GM12892 (cell line): ENCODE results near the gene OCIAD1. TPM values are rescaled to one million over a fixed set of nuclear protein-coding genes. Genes with fewer than 3 reads are reported as not detected.

Experiments
- DNase-seq: peaks from one replicate; pipeline ENCODE4 v3.0.0; 2011; ENCODE audit not compliant: insufficient read length
- FAIRE-seq: peaks from 2 replicates; lab custom pipeline; 2011; peaks lifted over from hg19 to GRCh38; lab: Jason Lieb, UNC
- POLR2A ChIP-seq: IDR thresholded peaks from 2 replicates; pipeline ENCODE4 v1.6.1; 2011; ENCODE audit warnings: low read depth, low read length, control low read depth
- POLR2AphosphoS5 ChIP-seq: IDR thresholded peaks from 2 replicates; pipeline ENCODE4 v1.6.1; 2011; ENCODE audit warnings: low read depth, low read length, control low read depth
- TAF1 ChIP-seq: IDR thresholded peaks from 2 replicates; pipeline ENCODE4 v1.6.1; 2011; ENCODE audit warnings: low read depth, mild to moderate bottlenecking, control low read depth, low read length, borderline replicate concordance
- polyA plus RNA-seq: library from polyadenylated mRNA; unstranded; fragments of >200 nt; gene quantifications from one replicate; pipeline ENCODE4 v1.2.1, GENCODE V29; 2012; ENCODE audit warnings: missing spikeins, inconsistent platforms; ENCODE audit not compliant: missing spikeins

The OCIAD1 gene, protein sequence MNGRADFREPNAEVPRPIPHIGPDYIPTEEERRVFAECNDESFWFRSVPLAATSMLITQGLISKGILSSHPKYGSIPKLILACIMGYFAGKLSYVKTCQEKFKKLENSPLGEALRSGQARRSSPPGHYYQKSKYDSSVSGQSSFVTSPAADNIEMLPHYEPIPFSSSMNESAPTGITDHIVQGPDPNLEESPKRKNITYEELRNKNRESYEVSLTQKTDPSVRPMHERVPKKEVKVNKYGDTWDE
- polyA plus RNA-seq = 121 TPM

DNA sequence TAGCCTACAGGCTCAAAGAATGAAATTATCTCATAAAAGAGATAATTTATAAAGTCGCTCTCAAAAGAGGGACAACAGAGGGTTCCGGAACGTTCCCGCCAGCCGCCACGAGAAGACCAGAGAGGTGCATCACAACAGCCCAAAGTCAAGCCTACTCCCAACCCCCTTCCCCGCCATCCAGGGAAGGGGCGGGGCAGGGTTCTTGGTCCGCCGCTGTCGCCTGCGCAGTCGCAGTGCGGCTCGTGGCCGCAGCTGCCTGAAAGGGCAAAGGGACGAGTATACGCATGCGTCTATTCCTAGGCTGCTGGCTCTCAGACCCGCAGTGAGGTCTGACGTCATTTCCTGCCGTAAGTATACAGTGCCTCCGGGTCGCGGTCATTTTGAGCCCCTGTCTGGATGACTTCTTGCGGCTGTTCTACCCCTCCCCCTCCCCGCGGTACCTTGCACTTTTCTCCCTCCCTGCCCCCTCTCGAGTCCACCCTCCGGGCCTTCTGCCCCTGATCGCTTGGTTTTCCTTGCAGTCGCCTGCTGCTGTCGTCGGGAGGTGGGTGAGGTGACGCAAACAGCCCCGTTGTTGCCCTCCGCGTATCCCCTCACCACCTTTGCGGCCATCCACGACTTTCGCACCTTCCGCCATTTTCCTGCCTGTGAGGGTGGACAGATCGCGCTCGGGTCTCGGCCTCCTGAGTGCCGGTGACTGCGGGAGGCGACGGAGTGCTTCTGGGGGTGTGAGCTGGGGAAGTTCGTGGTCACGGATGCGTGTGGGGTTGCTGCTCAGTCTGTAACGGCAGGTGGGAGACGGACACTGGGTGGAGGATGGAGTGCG, at the start of gene OCIAD1:
Gene OCIAD1 (plus strand): TSS at position 383 of the 826 bp plus-strand sequence. CDS start 1,537 bp downstream, outside the sequence.
- peak; percentile 78 for TF ChIP-seq POLR2AphosphoS5
- TF ChIP-seq TAF1 = peak; percentile 86
- peak; percentile 80 for TF ChIP-seq POLR2A
- peak; percentile 93 for DNase-seq
- peak; percentile 100 for FAIRE-seq

DNA sequence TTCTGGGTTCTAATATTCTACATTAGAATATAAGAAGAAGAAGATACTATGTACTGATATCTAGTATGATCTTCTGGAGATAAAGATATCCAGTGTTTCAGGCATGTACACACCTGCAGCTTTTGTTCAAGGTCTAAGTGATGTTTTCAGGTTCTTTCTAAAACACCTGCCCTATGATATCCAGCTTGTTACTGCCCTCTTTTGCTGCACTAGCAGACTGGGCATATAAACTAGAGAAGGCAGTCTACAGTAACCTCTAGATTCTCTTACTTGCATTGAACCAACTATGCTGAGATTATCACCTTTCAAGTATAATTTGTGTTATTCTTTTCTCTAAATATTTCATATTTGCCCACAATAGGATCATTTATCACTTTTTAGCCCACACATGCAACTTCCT, 48.9 kb upstream of the OCIAD1 start:
- TF ChIP-seq TAF1 (no peak), POLR2A (no peak), POLR2AphosphoS5 (no peak)
- FAIRE-seq (no peak), DNase-seq (no peak)

DNA sequence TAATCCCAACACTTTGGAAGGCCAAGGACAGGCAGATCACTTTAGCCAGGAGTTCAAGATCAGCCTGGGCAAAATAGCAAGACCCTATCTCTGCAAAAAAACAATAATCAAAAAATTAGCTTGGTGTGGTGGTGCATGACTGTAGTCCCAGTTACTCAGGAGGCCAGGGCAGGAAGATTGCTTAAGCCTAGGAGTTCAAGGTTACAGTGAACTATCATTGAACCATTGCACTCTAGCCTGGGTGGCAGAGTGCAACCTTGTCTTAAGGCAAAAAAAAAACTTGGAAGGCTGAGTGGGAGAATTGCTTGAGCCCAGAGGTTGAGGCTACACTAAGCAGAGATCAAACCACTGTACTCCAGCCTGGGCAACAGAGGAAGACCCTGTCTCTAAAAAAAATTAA, 45.6 kb upstream of the OCIAD1 start:
- TF ChIP-seq POLR2A = no peak
- TF ChIP-seq POLR2AphosphoS5 = no peak
- no peak for TF ChIP-seq TAF1
- no peak for DNase-seq
- no peak for FAIRE-seq

DNA sequence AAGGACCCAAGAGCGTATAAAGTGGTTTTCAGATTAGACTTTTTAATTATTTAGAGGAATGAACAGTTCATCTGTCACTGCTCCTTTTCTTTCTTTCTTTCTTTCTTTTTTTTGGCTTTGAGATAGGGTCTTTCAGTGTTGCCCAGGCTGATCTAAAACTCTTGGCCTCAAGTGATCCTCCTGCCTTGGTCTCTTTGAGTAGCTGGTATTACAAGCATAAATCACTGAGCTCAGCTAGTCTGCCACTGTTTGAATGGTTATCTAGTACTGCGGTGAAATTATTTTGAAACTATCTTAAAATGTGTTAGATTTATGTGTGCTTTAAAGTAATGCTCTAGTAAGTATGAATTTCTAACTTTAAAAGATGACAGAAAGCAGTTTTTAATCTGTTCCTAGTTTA, 44.3 kb upstream of the OCIAD1 start:
- no peak for DNase-seq
- TF ChIP-seq POLR2AphosphoS5 (no peak), POLR2A (no peak), TAF1 (no peak)
- no peak for FAIRE-seq

DNA sequence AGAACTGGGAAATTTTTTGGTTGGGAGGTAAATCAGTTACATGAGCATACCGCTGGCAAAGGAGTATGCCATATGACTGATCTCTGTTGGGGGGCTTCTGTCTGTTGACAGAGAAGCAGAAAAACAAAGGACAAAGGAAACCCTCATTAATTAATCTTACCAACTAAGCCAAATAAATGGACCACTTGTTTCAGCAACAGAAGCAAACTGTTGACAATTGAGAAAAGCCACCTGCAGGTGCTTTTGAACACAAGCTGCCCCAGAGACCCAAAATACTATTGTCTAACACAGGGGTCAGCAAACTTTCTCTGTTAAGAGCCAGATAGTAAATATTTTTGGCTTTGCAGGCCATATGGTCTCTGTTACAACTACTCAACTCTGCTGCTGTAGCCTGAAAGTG, 43.8 kb upstream of the OCIAD1 start:
- TF ChIP-seq POLR2A = no peak
- no peak for TF ChIP-seq POLR2AphosphoS5
- TF ChIP-seq TAF1 = no peak
- FAIRE-seq (no peak), DNase-seq (no peak)

DNA sequence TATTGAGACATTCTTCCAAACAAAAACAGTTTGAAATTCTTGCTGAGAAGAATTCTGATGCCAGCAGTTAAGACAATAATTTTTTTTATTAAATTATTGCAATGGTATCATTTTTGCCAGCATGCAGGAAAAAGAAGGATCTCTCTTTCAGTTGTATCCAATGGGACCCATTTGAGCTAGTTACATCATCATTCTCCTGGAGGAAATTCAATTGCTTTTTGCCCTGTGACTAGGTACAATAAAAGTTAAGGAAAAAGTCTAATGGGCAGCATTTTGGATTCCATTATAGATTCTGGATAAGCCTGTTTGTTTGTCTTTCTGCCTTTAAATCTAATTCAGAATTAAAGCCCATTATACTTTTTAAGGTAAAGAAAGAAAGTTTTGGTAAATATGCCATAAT, 40.3 kb upstream of the OCIAD1 start:
- FAIRE-seq (no peak), DNase-seq (no peak)
- TF ChIP-seq POLR2AphosphoS5 (no peak), POLR2A (no peak), TAF1 (no peak)

DNA sequence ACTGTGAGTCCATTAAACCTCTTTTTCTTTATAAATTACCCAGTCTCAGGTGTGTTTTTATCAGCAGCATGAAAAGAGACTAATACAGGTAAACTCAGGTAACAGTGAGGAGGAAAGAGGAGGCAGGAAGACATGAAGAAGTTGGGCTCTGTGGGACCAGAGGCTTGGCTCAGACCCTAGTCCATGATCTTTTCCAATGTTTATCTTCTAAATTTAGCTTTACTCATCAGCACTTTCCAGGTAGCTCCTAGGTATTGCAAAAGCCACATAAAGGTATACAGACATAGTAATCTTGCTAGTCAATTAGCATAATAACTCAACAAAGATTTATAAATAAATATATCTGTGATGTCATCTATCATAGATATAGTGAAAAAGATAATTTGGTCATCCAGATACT, 39.6 kb upstream of the OCIAD1 start:
- DNase-seq (no peak), FAIRE-seq (no peak)
- TF ChIP-seq POLR2A (no peak), POLR2AphosphoS5 (no peak), TAF1 (no peak)

DNA sequence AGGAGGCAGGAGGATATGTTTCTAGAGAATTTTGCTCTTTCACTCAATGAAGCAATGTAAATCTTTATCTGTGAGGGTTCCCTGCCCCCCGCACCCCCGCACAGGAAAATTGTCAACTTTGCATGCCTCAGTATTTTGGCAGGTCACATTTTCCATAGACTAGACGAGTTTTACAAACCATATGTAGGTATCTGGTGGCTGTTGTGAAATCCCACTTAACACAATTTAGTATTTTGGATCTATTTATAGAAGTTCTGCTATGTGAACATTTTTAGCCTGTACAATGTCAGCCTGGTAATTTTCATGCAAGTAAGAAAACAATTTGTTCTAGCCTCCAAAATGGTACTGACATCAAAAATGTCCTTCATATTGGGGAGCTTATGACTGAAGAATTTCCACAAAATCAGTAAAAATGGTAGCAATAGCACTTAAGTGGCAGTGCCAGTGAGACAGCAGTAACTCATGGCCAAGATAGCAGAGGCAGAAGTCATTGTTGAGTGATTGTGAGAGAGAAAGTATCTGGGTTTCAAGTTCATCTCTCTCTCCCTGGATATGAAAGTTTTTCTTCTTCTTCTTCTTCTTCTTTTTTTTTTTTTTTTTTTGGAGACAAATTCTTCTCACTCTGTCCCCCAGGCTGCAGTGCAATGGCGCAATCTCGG, 38.4 kb upstream of the OCIAD1 start:
- FAIRE-seq (no peak), DNase-seq (no peak)
- TF ChIP-seq POLR2AphosphoS5 (no peak), TAF1 (no peak), POLR2A (no peak)

DNA sequence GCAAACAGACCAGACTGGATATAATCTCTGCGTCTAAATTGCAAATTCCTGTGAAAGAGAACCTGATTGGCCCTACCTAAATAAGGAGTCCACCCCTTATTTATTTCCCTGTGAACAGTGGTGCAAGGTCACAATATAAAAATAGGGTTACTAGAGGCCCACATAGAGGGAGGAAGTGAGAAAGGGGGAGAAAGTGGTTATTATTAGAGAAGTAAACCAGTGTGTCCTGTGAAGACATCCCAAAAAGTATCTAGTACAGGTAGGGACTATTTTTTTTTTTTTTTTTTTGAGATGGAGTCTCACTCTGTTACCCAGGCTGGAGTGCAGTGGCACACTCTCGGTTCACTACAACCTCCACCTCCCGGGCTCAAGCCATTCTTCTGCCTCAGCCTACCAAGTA, 35.8 kb upstream of the OCIAD1 start:
- no peak for TF ChIP-seq POLR2A
- no peak for TF ChIP-seq POLR2AphosphoS5
- no peak for TF ChIP-seq TAF1
- no peak for DNase-seq
- peak; percentile 38 for FAIRE-seq

DNA sequence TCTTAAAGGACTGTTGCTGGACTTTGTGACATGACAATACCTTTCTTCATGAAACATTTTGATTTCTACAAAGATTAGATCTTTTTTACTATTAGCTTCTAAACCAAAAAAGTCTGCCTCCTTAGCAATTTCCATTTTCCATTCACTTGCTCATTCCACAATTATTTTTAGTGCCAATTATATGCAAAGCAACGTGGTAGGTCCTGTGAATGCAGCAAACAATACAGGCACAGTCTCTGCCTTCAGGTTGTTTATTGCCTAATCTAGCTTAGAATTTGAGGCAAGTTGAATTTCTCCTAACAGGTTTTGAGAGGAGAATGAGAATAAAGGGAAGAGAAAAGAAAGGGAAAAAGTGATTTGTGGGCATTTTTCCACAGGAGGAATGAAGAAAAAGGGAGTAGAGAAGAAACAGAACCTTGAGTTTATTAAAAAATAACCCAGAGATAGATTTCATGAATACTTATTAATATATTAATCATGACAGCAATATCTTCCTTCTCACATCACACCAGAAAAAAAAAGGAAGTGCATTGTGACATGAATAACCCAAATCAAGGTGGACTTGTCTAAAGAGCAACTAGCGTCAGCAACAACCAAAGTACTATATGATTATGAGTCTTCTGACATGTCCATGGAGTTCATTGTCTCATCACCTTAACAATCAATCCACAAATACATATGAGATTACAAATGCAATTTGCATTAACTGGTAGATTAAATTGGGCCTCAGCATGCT, 34.5 kb upstream of the OCIAD1 start:
- TF ChIP-seq POLR2AphosphoS5 = no peak
- TF ChIP-seq TAF1 = no peak
- no peak for TF ChIP-seq POLR2A
- DNase-seq (no peak), FAIRE-seq (no peak)
